HG02623 (cell line): ENCODE results near the gene MBD4.
"Not testable (repeated sequence)": the region's sequence is repeated elsewhere in the genome, so short reads cannot be mapped to it uniquely, and the experiment has no call there.

Source experiments
- ATAC-seq: cut with Tn5 transposase; IDR thresholded peaks from one replicate; pipeline ENCODE4 v1.9.1; 2021; ENCODE audit warnings: moderate library complexity; ENCODE audit not compliant: unreplicated experiment

Gene MBD4

GRCh38 chr3:129413238-129413637 lies 26.5 kb downstream of the MBD4 start:
- not testable (repeated sequence) for ATAC-seq

GRCh38 chr3:129412542-129413198 lies 27.1 kb downstream of the MBD4 start:
- no peak for ATAC-seq

GRCh38 chr3:129410971-129411370 lies 28.8 kb downstream of the MBD4 start:
- ATAC-seq = no peak

DNA sequence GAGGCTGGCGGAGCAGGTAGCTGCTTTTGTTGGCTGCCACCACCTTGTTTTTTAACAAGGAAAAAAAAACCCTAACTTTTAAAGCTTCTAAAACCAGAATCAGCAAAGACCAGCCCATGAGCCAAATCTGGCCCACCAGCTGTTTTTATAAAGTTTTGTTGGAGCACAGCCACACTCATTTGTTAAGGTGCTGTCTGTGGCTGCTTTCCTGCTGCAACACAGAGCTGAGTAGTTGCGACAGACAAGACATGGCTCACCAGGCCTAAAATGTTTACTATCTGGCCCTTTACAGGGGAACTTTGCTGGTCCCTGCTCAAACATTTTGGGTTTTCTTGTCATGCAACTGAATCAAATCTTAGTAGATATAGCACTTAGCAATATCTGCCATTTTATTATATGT lies 30.2 kb downstream of the MBD4 start:
- no peak for ATAC-seq

- ATAC-seq = no peak
Measured at GRCh38 chr3:129404610-129405009, 35.1 kb downstream of the MBD4 start.

- no peak for ATAC-seq
Measured at GRCh38 chr3:129404130-129404529, 35.6 kb downstream of the MBD4 start.

DNA sequence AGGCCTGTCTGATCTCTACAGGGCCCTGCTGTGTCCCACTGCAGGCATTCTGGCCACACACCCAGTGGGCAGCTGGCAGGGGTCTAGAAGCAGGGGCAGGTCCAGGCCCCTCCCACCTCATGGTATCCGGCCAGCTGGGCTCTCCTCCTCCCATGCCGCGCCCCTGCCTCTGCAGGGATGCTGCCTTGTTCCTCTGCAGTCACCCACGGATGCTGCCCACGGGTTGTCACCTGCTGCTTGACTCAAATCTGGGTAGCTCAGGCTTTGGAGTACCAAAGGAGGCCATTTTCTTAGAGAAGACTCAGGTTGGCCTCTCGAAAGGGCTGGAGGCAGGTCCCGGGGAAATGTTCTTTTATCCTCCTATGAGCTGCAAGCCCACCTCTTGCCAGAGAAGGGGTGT lies 36.3 kb downstream of the MBD4 start:
- no peak for ATAC-seq

DNA sequence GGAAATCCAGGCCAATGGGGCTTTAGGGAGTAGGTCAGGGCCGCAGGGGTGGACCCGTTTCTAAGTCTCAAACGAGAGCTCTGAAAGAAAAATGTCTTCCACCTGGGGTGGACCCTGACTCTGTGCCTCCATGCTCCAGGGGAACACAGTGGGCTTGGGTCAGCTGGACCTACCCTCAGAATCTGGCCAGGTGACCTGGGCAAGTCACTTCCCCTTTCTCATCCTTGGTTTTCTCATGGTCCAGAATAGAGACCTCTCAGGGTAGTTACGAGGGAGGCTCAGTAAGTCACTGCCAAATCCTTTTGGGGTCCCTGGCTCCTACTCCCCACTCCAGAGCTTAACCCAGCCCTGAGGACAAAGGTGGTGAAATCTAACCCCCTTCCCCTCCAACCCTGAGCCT lies 37.1 kb downstream of the MBD4 start:
- ATAC-seq = no peak

GRCh38 chr3:129402210-129402609 lies 37.5 kb downstream of the MBD4 start:
- no peak for ATAC-seq

GRCh38 chr3:129399895-129400357 lies 39.8 kb downstream of the MBD4 start:
- ATAC-seq = no peak

DNA sequence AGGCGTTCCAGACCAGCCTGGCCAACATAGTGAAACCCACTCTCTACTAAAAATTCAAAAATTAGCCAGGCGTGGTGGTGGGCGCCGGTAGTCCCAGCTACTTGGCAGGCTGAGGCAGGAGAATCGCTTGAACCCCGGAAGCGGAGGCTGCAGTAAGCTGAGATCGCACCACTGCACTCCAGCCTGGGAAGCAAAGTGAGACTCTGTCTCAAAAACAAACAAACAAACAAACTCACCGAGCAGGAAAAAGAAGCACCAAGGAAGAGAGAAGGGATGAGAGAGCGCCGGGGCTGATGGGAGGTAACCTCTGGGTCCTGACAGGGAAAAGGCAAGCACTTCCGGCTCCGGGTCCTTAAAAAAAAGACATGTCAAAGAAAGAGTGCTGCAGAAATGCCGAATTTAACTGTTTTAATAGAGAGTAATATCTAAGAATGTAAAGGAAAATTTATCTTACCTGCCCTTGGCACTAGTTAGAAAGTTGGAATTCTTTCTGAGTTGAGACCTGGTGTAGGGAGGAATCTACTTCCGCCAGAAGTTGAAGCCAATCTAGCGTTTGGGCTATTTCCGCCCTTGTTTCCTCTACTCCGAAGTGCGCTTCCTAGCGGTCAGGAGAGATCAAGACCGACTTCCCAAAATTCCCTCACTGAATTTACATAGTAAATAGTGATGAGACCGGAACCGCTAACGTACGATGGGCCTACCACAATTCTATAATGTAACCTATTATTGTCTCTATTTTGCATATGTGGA lies 40.4 kb downstream of the MBD4 start:
- peak; percentile 82 for ATAC-seq

GRCh38 chr3:129398803-129399144 lies 41.0 kb downstream of the MBD4 start:
- no peak for ATAC-seq

DNA sequence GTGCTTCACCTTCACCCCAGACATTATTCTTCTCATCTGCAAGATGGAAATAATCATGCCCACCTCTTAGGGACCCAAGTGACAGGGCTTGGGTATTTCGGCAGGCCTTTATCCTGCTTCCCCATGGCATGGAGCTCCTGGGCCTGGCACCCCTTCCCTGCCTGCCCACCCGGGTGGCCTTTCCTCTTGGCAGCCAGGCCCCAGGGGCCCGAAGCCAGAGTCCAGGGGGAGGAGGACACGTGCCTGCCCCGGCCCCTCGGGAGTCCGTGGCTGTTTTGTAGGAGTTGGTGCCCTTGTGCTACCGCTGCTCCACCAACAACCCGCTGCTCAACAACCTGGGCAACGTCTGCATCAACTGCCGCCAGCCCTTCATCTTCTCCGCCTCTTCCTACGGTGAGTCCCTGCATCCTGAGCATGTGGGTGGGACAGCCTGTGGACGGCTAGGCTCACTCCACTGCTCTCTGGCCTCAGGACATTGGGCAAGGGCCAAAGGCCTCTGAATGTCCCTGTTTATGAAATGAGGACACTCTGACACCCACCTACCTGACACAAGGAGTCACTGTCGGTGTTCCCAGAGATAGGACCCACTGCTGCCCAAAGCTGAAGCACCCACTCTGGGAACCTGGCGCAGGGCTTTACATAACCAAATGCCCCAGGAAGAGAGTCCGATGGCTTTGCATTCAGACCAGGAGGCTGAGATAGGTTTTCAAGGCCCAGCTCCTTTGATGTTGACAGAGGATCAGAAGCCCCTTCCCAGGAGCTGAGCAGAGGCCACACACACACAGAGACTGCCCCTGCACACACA lies 45.8 kb downstream of the MBD4 start:
- not testable (repeated sequence) for ATAC-seq

GRCh38 chr3:129393271-129393670 lies 46.5 kb downstream of the MBD4 start:
- no peak for ATAC-seq

DNA sequence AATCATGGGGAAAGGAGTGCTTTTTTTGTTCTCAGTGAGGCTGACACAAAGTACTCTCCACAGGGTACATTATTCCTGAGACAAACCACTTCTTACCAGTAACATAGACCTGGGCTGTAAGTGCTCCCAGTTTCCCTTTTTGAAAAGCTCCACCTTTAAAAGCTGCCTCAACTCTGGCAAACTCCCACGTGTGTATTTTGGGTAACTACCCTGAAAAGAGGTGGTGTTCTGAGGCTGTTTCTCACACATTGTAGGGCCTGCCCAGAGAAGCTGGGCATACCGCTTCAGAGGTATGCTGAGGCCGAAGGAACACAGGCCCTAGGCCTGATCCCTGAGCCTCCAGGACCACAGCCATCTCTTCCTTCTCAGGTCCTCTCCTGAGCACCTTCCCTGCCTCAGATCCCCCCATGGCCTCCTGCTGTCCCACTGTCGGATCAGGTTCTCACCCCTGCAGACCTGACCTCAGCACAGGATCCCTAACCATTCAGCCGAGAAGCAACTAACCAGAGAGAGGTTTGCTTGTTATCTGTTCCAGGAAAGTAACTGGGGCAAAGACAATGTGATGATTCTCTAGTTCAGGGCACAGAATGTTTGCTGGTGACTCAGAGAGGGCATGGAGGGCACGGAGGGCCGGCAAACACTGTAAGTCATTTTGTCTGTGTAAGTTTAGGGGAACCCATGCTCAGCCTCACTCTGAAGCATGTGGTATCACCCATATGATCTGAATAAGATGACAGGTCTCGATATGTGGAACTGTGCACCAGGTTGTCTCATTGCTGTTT lies 47.5 kb downstream of the MBD4 start:
- ATAC-seq = not testable (repeated sequence)

DNA sequence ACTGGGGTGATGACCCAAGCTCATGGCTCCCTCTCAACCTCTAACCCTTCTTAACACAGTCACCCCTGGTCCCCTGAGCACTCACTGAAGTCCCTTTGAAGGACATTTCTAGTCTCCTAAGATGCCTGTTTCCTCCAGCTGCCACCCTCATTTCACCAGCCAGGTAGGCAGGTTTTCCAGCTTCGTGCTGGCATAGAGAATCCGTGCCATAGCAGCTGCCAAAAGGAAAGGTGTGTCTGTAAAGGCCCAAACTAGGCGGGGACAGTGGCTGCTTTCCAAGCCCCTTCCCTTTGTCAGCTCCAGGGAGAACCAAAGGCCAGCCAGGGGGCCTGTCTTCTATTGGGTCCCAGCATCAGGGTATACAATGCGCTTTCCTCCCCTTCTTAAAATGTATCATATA lies 48.2 kb downstream of the MBD4 start:
- ATAC-seq = not testable (repeated sequence)

DNA sequence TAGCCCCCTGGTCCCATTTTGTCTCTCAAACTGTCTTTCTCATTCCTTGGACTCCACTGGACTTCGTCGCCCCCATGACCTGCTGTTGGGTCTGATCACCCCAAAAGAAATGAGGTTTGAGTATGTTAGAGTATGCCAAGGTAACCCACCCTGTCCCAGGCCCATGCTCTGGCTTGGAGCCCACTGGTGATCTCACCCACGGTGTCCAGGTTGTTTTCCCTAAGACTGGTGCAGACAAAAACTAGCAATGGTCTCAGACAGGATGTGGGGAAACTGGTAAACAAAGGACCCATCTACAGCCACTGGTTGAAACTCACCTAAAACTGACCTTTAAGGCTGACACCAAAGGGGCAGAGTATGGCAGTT lies 50.2 kb downstream of the MBD4 start:
- no peak for ATAC-seq

- ATAC-seq = not testable (repeated sequence)
Measured at GRCh38 chr3:129388791-129389571, 50.8 kb downstream of the MBD4 start.

GRCh38 chr3:129387487-129387886 lies 52.3 kb downstream of the MBD4 start:
- no peak for ATAC-seq

DNA sequence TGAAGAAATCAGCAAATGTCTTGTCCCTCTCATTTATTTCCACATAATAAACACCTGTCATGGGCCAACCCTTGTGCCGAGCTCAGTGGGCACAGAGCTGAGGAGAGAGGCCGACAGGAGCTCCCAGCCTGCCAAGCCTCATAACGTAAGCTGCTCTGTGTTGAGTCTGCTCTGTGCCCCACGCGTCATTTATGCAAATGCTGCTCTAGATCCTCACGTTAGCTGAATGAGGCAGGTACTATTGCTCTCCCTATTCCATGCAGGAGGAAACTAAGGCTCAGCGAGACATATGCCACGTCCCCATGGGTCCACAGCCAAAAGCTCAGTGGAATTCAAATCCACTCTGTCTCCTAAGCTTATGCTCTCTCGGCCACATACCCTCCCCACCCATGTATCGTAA lies 52.8 kb downstream of the MBD4 start:
- ATAC-seq = no peak
